Activated CD4-positive, alpha-beta memory T cell treated with anti-CD3 and anti-CD28 coated beads for 36 hours (primary cell): ENCODE data around the gene MET. TPM values are rescaled to one million over a fixed set of nuclear protein-coding genes. Genes with fewer than 3 reads are reported as not detected.
A peak's percentile ranks its signal among the peaks of the same experiment; 100 is the strongest.

ENCODE experiments used
- CTCF ChIA-PET: fragments of 350-600 bp; sonication (Branson Sonifier 250); formaldehyde crosslinking; loops from one replicate; lab custom pipeline; 2021; ENCODE audit warnings: antibody characterized with exemption, inconsistent platforms; lab: Charles Lee
- POLR2A ChIA-PET: fragments of 350-600 bp; sonication (Branson Sonifier 250); formaldehyde crosslinking; loops from one replicate; lab custom pipeline; 2021; ENCODE audit warnings: antibody characterized with exemption; lab: Charles Lee
- DNase-seq: peaks from one replicate; pipeline ENCODE4 v3.0.0-alpha.2; 2020
- H3K27ac Mint-ChIP-seq: one replicate; pipeline ENCODE4 v1.8.0; 2021; ENCODE audit warnings: mixed read lengths
- H3K27me3 Mint-ChIP-seq: one replicate; pipeline ENCODE4 v1.8.0; 2021; ENCODE audit warnings: mixed read lengths
- H3K36me3 Mint-ChIP-seq: one replicate; pipeline ENCODE4 v1.8.0; 2021; ENCODE audit warnings: mixed read lengths
- H3K4me1 Mint-ChIP-seq: one replicate; pipeline ENCODE4 v1.8.0; 2021; ENCODE audit warnings: low read depth, mixed read lengths
- H3K4me3 Mint-ChIP-seq: one replicate; pipeline ENCODE4 v1.8.0; 2021; ENCODE audit warnings: mild to moderate bottlenecking, mixed read lengths
- H3K9me3 Mint-ChIP-seq: one replicate; pipeline ENCODE4 v1.8.0; 2021; ENCODE audit warnings: mixed read lengths
- intact Hi-C: fragments of 100-400 bp; cut with micrococcal nuclease; formaldehyde crosslinking; loops from one replicate; pipeline ENCODE4 v1.15.1; 2023
- total RNA-seq, 2 experiments: library from RNA; stranded (reverse); gene quantifications; one replicate each; pipeline ENCODE4 v1.2.3, GENCODE V29; 2021

Gene MET
- total RNA-seq, 2 experiments from 2014 or later: 1.4 to 1.8 TPM

- ChIA-PET CTCF (interaction anchor here (0.6 to 2.9 kb wide), 9 partner anchors 10 to 200 kb away, joined by 3 to 19 read pairs (median 4); no protein-coding TSS in a partner anchor), POLR2A (no interaction called here)
- peak; percentile 40 for DNase-seq
- intact Hi-C loops: loop anchor here (1.0 to 10.0 kb wide), 5 partner anchors 15 to 530 kb away; partner anchors contain the start of gene MET
- Mint-ChIP-seq H3K4me3 (no peak overlapping the region), H3K4me1 (no peaks in the 10 kb centered on the region), H3K27me3 (no peaks in the 10 kb centered on the region), H3K27ac (no peak overlapping the region), H3K9me3 (no peaks in the 10 kb centered on the region), H3K36me3 (no peaks in the 10 kb centered on the region)
Observed at GRCh38 chr7:116786791-116787443, 114.9 kb downstream of the MET start.

DNA sequence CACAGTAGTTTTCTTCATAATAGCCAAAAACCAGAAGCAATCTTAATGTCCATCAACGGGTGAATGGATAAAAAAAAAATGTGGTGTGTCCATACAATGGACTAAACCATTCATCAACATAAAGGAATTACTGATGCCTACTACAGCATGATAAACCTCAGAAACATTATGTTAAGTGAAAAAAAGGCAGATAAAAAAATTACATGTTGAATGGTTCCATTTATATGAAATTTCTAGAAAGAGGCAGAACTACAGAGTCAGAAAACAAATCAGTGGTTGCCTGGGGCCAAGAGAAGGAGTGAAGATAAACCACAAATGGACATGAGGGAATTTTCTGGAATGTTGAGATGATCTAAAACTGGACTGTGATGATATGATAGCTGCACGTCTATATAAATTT is 115.9 kb downstream of the MET start:
- CTCF ChIA-PET: no interaction called here
- Mint-ChIP-seq H3K9me3 (no peaks in the 10 kb centered on the region), H3K27ac (no peak overlapping the region), H3K36me3 (no peaks in the 10 kb centered on the region), H3K27me3 (no peaks in the 10 kb centered on the region), H3K4me1 (no peaks in the 10 kb centered on the region), H3K4me3 (no peak overlapping the region)
- intact Hi-C loops: loop anchor here (1.0 to 10.0 kb wide), 4 partner anchors 14 to 531 kb away; no protein-coding TSS in a partner anchor
- POLR2A ChIA-PET: no interaction called here
- DNase-seq: no peak

DNA sequence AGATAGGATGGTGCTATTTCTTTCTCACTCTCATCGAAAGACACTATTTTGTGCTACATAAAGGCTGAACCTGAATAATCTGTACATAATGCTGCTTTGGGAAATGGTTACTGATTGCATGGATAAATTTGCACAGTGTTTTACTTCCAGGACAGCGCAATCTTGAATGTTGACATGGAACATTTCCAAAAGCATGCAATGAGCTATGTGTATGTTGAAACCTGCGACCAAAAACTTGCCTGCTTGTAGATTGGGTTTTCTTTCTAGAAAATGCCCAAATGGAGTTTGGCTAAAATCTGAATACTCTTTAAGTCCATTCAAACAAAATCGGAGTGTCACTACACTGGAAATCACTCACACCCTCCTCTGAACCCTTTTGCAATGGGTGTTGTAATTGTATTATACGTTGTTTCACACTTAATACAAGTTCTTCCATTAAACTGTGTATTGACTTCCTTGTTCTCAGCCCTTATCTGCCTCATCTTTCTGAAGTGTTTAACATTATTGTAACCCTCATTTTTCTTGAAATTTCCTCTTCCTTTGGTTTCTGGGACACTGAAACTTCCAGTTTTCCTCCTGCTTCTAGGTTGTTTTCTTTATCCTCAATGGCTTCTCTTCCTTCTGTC is 116.7 kb downstream of the MET start:
- no peak overlapping the region for H3K4me3 Mint-ChIP-seq

DNA sequence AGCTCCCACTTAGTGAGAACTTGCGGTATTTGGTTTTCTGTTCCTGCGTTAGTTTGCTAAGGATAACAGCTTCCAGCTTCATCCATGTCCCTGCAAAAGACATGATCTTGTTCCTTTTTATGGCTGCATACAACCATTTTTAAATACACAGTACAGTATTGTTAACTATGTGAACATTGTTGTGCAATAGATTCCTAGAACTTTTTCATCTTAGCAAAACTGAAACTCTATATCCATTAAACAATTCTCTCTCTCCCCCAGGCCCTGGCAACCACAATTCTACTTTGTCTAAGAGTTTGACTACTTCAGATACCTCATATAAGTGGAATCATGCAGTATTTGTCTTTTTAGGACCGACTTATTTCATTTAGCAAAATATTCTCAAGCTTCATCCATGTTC is 118.0 kb downstream of the MET start:
- ChIA-PET POLR2A (no interaction called here), CTCF (no interaction called here)
- Mint-ChIP-seq H3K27me3 (no peaks in the 10 kb centered on the region), H3K27ac (no peak overlapping the region), H3K4me3 (no peak overlapping the region), H3K4me1 (no peaks in the 10 kb centered on the region), H3K9me3 (no peaks in the 10 kb centered on the region), H3K36me3 (no peaks in the 10 kb centered on the region)
- intact Hi-C loops: no loop called here
- DNase-seq: no peak

More for the DNA sequence above, 116.7 kb downstream of the MET start:
- DNase-seq: no peak
- H3K27ac Mint-ChIP-seq: no peak overlapping the region
- H3K27me3 Mint-ChIP-seq: no peaks in the 10 kb centered on the region
- no peaks in the 10 kb centered on the region for H3K36me3 Mint-ChIP-seq
- H3K4me1 Mint-ChIP-seq: no peaks in the 10 kb centered on the region
- intact Hi-C loops: loop anchor here (5.0 to 10.0 kb wide), 2 partner anchors 474 to 531 kb away; no protein-coding TSS in a partner anchor
- ChIA-PET POLR2A (no interaction called here), CTCF (no interaction called here)
- no peaks in the 10 kb centered on the region for H3K9me3 Mint-ChIP-seq

DNA sequence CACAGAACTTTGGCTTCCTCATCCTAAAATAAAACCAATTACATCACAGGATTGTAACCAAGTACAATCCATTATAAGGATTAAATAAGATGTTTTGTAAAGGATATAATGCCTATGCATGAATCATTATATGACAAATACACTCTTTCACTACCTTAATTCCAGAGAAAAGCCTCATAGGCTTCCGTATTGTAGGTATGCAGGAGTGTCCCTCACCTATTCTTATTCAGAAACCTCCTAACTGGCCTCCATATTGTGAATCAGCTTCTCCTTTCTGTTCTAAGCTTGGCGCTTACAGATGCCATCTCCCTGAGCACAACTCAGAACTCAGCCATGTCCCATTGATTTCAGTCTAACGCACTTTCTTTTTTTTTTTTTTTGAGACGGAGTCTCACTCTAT is 120.8 kb downstream of the MET start:
- Mint-ChIP-seq H3K27ac (no peak overlapping the region), H3K4me1 (no peaks in the 10 kb centered on the region), H3K27me3 (no peaks in the 10 kb centered on the region), H3K4me3 (no peak overlapping the region), H3K9me3 (no peaks in the 10 kb centered on the region), H3K36me3 (no peaks in the 10 kb centered on the region)
- no peak for DNase-seq
- CTCF ChIA-PET: no interaction called here
- POLR2A ChIA-PET: no interaction called here
- intact Hi-C loops: no loop called here

DNA sequence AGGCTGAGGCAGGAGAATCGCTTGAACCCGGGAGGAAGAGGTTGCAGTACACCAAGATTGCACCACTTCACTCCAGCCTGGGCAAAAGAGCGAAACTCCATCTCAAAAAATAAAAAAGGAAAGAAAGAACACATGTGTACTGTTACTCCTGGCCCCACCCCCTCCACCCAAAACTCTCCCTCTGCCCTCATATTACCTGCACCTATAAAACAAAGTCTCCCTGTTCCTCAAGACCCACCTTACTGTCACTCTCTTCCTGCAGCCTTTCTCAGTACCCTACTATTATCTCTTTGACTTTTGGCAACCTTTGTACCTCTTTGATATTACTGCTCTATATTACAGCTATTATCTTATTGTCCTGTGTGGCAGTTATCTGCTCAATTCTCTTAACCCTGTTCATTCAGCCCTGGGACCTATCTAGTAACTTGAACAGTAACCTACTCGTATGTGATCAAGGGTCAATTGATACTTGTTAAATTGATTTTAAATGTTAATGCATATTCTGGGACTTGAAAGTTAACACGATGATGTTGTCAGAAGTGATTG is 121.9 kb downstream of the MET start:
- CTCF ChIA-PET: no interaction called here
- H3K27ac Mint-ChIP-seq: no peak overlapping the region
- H3K27me3 Mint-ChIP-seq: peaks cover 2% of the 10 kb centered on the region
- intact Hi-C loops: no loop called here
- H3K9me3 Mint-ChIP-seq: no peaks in the 10 kb centered on the region
- H3K36me3 Mint-ChIP-seq: no peaks in the 10 kb centered on the region
- POLR2A ChIA-PET: no interaction called here
- no peak overlapping the region for H3K4me3 Mint-ChIP-seq
- H3K4me1 Mint-ChIP-seq: no peaks in the 10 kb centered on the region
- DNase-seq: no peak

DNA sequence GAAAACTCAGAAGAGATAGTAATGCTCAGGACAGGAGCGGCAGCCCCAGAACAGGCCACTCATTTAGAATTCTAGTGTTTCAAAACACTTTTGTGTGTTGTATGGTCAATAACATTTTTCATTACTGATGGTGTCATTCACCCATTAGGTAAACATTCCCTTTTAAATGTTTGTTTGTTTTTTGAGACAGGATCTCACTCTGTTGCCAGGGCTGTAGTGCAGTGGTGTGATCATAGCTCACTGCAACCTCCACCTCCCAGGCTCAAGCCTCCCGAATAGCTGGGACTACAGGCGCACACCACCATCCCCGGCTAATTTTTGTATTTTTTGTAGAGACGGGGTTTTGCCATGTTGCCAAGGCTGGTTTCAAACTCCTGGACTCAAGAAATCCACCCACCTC is 124.5 kb downstream of the MET start:
- Mint-ChIP-seq H3K9me3 (no peaks in the 10 kb centered on the region), H3K4me1 (peaks cover 8% of the 10 kb centered on the region), H3K36me3 (no peaks in the 10 kb centered on the region), H3K27ac (no peak overlapping the region), H3K27me3 (peaks cover 11% of the 10 kb centered on the region), H3K4me3 (no peak overlapping the region)
- DNase-seq: no peak
- intact Hi-C loops: no loop called here
- ChIA-PET POLR2A (no interaction called here), CTCF (no interaction called here)

DNA sequence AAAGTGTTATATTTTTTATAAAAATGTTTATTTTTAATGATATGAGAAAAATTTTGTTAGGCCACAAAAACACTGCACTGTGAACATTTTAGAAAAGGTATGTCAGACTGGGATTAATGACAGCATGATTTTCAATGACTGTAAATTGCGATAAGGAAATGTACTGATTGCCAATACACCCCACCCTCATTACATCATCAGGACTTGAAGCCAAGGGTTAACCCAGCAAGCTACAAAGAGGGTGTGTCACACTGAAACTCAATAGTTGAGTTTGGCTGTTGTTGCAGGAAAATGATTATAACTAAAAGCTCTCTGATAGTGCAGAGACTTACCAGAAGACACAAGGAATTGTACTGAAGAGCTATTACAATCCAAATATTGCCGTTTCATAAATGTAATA is 125.6 kb downstream of the MET start:
- Mint-ChIP-seq H3K27ac (no peak overlapping the region), H3K36me3 (no peaks in the 10 kb centered on the region), H3K4me3 (no peak overlapping the region), H3K9me3 (no peaks in the 10 kb centered on the region), H3K27me3 (peaks cover 11% of the 10 kb centered on the region), H3K4me1 (peaks cover 12% of the 10 kb centered on the region)
- ChIA-PET CTCF (interaction anchor here (0.6 kb wide), 1 partner anchor 469 kb away, joined by 3 read pairs; no protein-coding TSS in a partner anchor), POLR2A (no interaction called here)
- DNase-seq: no peak
- intact Hi-C loops: no loop called here

DNA sequence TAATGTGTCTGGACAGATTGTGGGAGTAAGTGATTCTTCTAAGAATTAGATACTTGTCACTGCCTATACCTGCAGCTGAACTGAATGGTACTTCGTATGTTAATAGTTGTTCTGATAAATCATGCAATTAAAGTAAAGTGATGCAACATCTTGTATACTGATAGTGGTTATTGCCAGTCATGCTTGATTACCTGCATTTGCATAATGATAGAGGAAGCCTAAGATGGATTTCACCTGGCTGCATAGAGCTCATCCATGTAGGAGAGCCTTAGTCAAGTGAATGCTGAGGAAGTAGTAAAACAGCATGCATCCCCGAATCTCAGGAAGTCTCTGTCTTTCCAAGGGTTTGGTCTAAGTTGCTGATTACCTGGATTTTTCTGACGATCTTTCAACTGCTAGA is 126.2 kb downstream of the MET start:
- H3K4me1 Mint-ChIP-seq: peaks cover 16% of the 10 kb centered on the region
- H3K27ac Mint-ChIP-seq: no peak overlapping the region
- no peak overlapping the region for H3K4me3 Mint-ChIP-seq
- CTCF ChIA-PET: no interaction called here
- H3K9me3 Mint-ChIP-seq: no peaks in the 10 kb centered on the region
- H3K27me3 Mint-ChIP-seq: peaks cover 13% of the 10 kb centered on the region
- intact Hi-C loops: no loop called here
- no peak for DNase-seq
- no peaks in the 10 kb centered on the region for H3K36me3 Mint-ChIP-seq
- POLR2A ChIA-PET: no interaction called here

DNA sequence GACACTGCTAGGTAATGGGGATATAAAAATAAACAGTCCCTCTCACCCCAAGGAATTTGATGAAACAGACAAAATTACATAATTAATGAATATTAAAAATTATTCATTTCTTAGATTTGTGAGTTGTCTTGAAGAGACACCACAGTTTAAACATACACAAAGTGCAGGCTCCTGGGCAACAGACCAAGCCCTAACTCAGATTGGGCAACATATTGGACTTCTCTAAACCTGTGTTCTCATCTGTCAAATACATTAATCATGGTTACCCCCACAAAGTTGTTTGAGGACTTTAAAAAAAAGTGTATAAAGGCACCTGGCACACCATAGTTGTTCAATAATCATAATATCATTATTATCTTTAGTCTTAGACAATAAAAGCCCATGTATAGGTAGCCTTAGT is 127.9 kb downstream of the MET start:
- intact Hi-C loops: loop anchor here (10.0 kb wide), 1 partner anchor 275 kb away; the partner anchor contains the start of gene CAV1
- Mint-ChIP-seq H3K27ac (no peak overlapping the region), H3K9me3 (no peaks in the 10 kb centered on the region), H3K36me3 (no peaks in the 10 kb centered on the region), H3K4me1 (peaks cover 16% of the 10 kb centered on the region), H3K4me3 (no peak overlapping the region), H3K27me3 (peaks cover 19% of the 10 kb centered on the region)
- POLR2A ChIA-PET: no interaction called here
- no peak for DNase-seq
- CTCF ChIA-PET: no interaction called here

DNA sequence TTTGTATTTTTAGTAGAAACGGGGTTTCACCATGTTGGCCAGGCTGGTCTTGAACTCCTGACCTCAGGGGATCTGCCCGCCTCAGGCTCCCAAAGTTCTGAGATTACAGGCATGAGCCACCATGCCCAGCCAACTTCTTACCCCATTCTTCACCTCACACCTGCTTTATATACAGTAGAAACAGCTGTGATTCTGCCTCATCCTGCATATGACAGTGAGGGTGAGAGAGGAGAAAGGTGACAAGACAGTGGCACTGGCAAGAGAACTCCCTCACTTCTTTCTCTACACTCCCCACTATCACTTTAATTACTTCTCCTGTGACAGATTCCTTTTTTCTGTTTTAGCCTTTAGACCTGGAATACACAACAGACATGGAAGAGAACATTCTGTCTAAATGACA is 128.6 kb downstream of the MET start:
- no peak for DNase-seq
- H3K4me3 Mint-ChIP-seq: no peak overlapping the region
- H3K4me1 Mint-ChIP-seq: peaks cover 16% of the 10 kb centered on the region
- ChIA-PET CTCF (no interaction called here), POLR2A (no interaction called here)
- peak overlapping the region; percentile 13 for H3K27ac Mint-ChIP-seq
- no peaks in the 10 kb centered on the region for H3K36me3 Mint-ChIP-seq
- peaks cover 19% of the 10 kb centered on the region for H3K27me3 Mint-ChIP-seq
- no peaks in the 10 kb centered on the region for H3K9me3 Mint-ChIP-seq
- intact Hi-C loops: loop anchor here (10.0 kb wide), 1 partner anchor 276 kb away; the partner anchor contains the start of gene CAV1

DNA sequence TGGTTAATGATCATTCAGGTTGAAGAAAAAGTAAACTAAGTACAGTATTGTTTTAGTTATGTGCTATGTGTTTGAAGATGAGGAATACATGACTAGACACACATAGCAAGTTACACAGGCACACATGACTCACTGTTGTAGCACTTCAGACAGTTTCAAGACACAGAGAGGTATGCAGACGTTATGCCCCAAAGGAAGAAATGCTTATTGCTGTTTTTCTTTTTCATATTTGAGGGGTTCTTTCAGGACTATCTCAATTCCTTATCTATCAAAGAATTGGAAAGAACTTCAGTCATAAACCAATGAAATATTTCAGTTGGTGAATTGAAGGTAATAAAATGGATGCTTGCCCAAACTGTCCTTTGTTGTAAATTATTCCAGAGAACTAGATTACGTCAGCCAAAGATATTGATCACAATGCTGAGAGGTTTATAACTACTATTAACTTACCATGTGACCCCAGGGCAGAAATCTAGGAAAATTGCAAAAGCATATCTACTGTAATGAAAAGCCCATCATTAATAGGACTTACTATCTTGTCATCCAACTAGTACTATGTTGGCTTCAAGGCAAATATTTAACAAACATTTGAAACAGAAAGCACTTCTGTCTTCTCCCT is 129.2 kb downstream of the MET start:
- Mint-ChIP-seq H3K27ac (no peak overlapping the region), H3K27me3 (peaks cover 19% of the 10 kb centered on the region), H3K9me3 (no peaks in the 10 kb centered on the region), H3K4me1 (peaks cover 16% of the 10 kb centered on the region), H3K4me3 (no peak overlapping the region), H3K36me3 (no peaks in the 10 kb centered on the region)
- ChIA-PET CTCF (interaction anchor here (0.7 kb wide), 1 partner anchor 15 kb away, joined by 4 read pairs; no protein-coding TSS in a partner anchor), POLR2A (interaction anchor here (0.6 kb wide), 1 partner anchor 32 kb away, joined by 3 read pairs; no protein-coding TSS in a partner anchor)
- DNase-seq: no peak
- intact Hi-C loops: loop anchor here (10.0 kb wide), 1 partner anchor 276 kb away; the partner anchor contains the start of gene CAV1
